Astrocyte of the cerebellum (primary cell): ENCODE measurements around the gene CLIC6.

Experiments used
- DNase-seq: peaks from one replicate; pipeline ENCODE4 v3.0.0-alpha.2; 2011; ENCODE audit warnings: low read depth
- H3K4me3 ChIP-seq: 2 replicates; pipeline ENCODE4 v1.5.1; 2011; ENCODE audit warnings: mild to moderate bottlenecking, low read depth, low read length, moderate library complexity
- CTCF ChIP-seq: IDR thresholded peaks from 2 replicates; pipeline ENCODE4 v1.5.1; 2012; ENCODE audit warnings: low read length, low read depth, moderate library complexity, mild to moderate bottlenecking; ENCODE audit errors: missing control alignments
- in situ Hi-C: cut with HindIII; loops from 2 replicates; pipeline ENCODE4 v1.10.0; 2017; ENCODE audit warnings: low sequenced_read_pairs

The CLIC6 gene

GRCh38 chr21:34703571-34703970 lies 34.8 kb downstream of the CLIC6 start:
- H3K4me3 ChIP-seq = no peak overlapping the region
- in situ Hi-C loops = no loop called here
- DNase-seq = no peak
- TF ChIP-seq CTCF = no peak

- no peak overlapping the region for H3K4me3 ChIP-seq
- TF ChIP-seq CTCF = no peak
- DNase-seq = peak; percentile 8
- in situ Hi-C loops = no loop called here
Measured at GRCh38 chr21:34704119-34704518, 35.3 kb downstream of the CLIC6 start.

DNA sequence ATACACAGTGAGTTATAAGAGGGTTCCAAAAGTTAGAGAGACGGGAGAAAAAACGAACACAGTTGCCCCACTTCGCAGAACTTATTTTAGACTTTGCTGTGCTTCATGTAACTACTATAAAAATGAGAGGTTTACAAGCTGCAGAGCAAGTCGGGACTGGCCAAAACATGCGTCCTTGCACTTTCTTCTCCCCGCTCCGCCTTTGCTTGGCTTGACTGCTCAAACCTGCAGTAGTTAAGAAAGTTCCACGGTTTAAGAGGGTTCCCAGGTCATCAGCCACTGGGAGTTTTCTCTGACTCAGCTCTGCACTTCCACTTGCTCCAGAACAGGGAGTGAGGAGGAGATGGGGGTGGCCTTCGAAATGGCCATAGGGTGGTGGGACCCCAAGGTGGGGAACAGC lies 36.2 kb downstream of the CLIC6 start:
- TF ChIP-seq CTCF = no peak
- in situ Hi-C loops = no loop called here
- no peak for DNase-seq
- H3K4me3 ChIP-seq = no peak overlapping the region

DNA sequence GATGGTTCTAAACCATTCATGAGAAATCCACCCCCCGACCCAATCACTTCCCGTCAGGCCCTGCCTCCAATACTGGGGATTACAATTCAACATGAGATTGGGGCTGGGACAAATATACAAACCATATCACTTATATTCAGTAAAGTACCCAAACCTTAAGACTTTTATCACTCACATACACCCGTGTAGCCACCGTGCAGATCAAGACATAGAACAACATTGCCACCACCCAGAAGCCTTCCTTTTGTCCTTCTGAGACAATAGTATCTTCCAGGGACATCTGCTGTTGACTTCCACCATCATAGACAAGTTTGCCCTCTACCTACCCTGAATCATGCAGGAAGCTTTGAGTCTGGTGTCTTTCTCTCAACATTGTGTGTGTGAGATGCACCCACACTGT lies 37.5 kb downstream of the CLIC6 start:
- H3K4me3 ChIP-seq = no peak overlapping the region
- DNase-seq = no peak
- no peak for TF ChIP-seq CTCF
- in situ Hi-C loops = no loop called here

GRCh38 chr21:34707876-34708325 lies 39.1 kb downstream of the CLIC6 start:
- no peak for DNase-seq
- no peak for TF ChIP-seq CTCF
- in situ Hi-C loops = no loop called here
- no peak overlapping the region for H3K4me3 ChIP-seq

DNA sequence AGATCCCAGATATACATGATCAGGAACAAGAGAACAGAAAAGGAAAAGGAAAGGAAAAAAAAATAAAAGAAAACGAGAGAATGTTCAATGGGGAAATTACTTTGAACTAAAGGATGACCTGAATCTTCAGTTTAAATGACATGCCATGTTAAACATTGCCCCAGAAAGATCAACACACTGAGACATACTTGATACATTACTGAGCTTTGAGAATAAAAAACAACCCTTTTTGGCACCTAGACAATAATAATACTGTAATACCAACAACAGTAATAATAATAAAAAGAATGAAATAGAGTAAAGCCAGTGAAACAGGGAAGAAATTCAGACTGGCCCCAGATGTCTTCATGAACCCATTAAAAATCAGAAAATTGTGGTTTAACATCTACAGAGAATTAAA lies 44.8 kb downstream of the CLIC6 start:
- in situ Hi-C loops = no loop called here
- no peak for DNase-seq
- no peak for TF ChIP-seq CTCF
- no peak overlapping the region for H3K4me3 ChIP-seq

DNA sequence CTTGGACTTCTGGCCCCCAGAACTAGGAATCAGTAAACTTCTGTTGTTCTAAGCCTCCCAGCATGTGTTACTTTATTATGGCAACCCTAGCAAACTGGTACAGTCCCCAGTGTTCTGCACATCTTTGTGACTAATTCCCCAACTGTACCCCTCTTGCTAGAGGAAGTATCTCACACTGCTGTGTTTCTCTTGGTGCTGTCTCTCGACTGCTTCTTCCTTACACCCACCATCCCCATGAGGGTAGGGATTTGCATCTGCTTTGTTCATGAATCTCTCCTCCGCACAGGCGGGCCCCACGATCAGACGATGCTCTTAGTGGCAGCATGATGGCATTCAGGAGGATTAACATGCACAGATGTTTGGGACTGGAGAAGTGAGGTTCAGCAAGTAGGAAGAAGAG lies 46.7 kb downstream of the CLIC6 start:
- in situ Hi-C loops = no loop called here
- no peak for TF ChIP-seq CTCF
- no peak overlapping the region for H3K4me3 ChIP-seq
- DNase-seq = no peak
